Ovary (tissue), 9 donors: Measurements from ENCODE around the gene OSER1. TPM values are rescaled to one million over a fixed set of nuclear protein-coding genes. Genes with fewer than 3 reads are reported as not detected.

Experiments
- DNase-seq, 5 donors: peaks; one replicate each; pipeline ENCODE4 v3.0.0-alpha.2; 2019 to 2020
- H3K27ac ChIP-seq, 2 donors: fragments of 200-600 bp; one replicate each; pipeline versions ENCODE4 v1.5.1 to v1.8.0; 2019 to 2022
- H3K27me3 ChIP-seq: fragments of 200-600 bp; one replicate; pipeline ENCODE4 v1.8.0; 2022
- H3K36me3 ChIP-seq: fragments of 200-600 bp; sonication (generic); one replicate; pipeline ENCODE4 v1.5.1; 2019
- H3K4me1 ChIP-seq: one replicate; pipeline ENCODE4 v1.8.1; 2013; ENCODE audit warnings: mild to moderate bottlenecking, moderate library complexity; ENCODE audit not compliant: insufficient read depth
- H3K4me3 ChIP-seq: fragments of 200-600 bp; sonication (generic); one replicate; pipeline ENCODE4 v1.5.1; 2017
- H3K9me3 ChIP-seq, 2 donors: fragments of 200-600 bp in 1 of 2; sonication (generic) in 1 of 2; one replicate each; pipeline versions ENCODE4 v1.5.1 to v1.8.1; 2013 to 2019; ENCODE audit warnings: mild to moderate bottlenecking in 1 of 2, moderate library complexity in 1 of 2
- CTCF ChIP-seq, 3 donors: fragments of 450-650 bp in 2 of 3; fragments of 200-600 bp in 1 of 3; IDR thresholded peaks; one replicate each; pipeline versions ENCODE4 v1.5.1 to v1.8.0; 2016 to 2022; ENCODE audit warnings: antibody characterized with exemption in 3 of 3, mild to moderate bottlenecking in 1 of 3
- EP300 ChIP-seq: sonication (generic); formaldehyde crosslinking; IDR thresholded peaks from one replicate; pipeline ENCODE4 v1.6.1; 2017; ENCODE audit warnings: antibody characterized with exemption
- POLR2A ChIP-seq: fragments of 450-650 bp; IDR thresholded peaks from one replicate; pipeline ENCODE4 v1.6.1; 2017; ENCODE audit warnings: antibody characterized with exemption, mild to moderate bottlenecking, moderate library complexity
- WGBS, 3 donors: extraction: QIAGEN DNeasy Blood & Tissue Kit in 1 of 3; methylation state at CpG; one replicate each; pipeline versions ENCODE4 v1.1.5 to v1.1.7; 2013 to 2017; 5-methylcytosine and 5-hydroxymethylcytosine counted together
- intact Hi-C, 4 donors: fragments of 100-400 bp; cut with DNase I; formaldehyde crosslinking; loops; one replicate each; pipeline versions ENCODE4 v1.11.0 to v1.15.1; 2022 to 2023
- polyA plus RNA-seq, 2 donors: library from polyadenylated mRNA; stranded (reverse); fragments of 200-250 nt in 1 of 2; fragments of 350-450 nt in 1 of 2; fragmentation: Illumina TruSeq in 1 of 2; extraction: RNeasy Lipid Tissue Mini Kit (QIAGEN cat#74804) in 1 of 2; gene quantifications; one replicate each; pipeline ENCODE4 v1.2.3, GENCODE V29; 2013 to 2014
- total RNA-seq, 7 donors: library from RNA; depleted of rRNA in 2 of 7; stranded (reverse); fragments of >200 nt in 2 of 7; fragmentation: NEBNext Ultra II Directional in 3 of 7; extraction: Animal tissue kit (Norgen Biotek cat#: 25700) in 3 of 7; gene quantifications; one replicate each; pipeline versions ENCODE4 v1.1.0 to v1.2.4, GENCODE V29; 2016 to 2023
- donor health status: DM: no; HTN: no; CAD: no; lungs with moderate emphysema.
- donor health status: DM: no; HTN: no; CAD: no.
- donor health status: Bipolar disorder and iron deficiency.
- donor health status: DM: yes; HTN: yes; CAD: no.
- donor health status: DM: no; HTN: no; CAD: no.
- donor health status: DM: yes; HTN: yes; CAD: no.

The OSER1 gene
- total and polyA plus RNA-seq, 9 donors, result 27.7 to 55.3 (median 39.5) TPM

DNA sequence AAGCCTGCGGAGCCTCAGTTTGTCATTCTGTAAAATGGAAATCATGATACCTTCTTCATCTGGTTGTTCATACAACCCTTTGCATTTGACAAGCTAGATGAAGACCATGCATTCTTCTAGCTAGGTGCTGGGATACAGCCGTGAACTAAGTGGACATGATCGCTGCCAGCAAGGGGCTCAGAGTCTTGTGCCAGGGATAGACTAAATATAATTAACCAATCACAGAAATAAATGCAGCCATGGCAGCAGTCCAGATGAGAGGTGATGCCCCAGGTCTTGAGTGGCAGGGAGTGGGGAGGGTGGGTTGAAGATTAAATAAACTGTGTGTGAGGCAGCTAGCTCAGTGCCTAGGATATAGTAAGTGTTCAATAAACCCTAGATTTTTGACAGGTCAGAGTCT lies 42.8 kb downstream of the OSER1 start:
- no peak for TF ChIP-seq CTCF (IDR thresholded peaks at IDR 0.05)
- TF ChIP-seq EP300, result no peak
- no peak for TF ChIP-seq POLR2A
- 80 to 85% (median 84%) methylated on average over 3 of the region's 3 CpGs for WGBS, 3 donors
- Histone ChIP-seq H3K4me3 (no peak overlapping the region), H3K36me3 (no peaks in the 10 kb centered on the region), H3K27ac (no peak overlapping the region), H3K4me1 (no peaks in the 10 kb centered on the region), H3K9me3 (no peaks in the 10 kb centered on the region), H3K27me3 (no peaks in the 10 kb centered on the region)
- no peak for DNase-seq
- intact Hi-C loops, result no loop called here

DNA sequence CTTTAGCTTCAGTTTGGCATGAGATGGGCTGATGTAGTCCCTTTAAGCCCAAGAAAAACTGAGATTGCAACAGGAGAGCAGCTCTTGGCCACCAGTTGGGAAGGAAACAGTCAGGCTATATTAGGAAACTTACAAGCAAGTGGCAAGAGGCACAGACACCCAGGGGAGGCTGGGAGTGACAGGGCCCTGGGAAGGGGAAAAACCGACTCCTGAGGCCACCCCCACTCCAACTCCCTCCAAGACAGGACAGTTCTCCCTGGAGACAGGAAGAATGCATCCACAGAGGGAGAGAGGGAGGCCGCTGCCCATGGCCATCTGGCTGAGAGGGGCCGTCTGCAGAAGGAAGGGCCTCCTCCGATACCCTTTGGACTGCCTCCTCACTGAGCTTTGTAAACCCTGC lies 44.1 kb downstream of the OSER1 start:
- Histone ChIP-seq H3K36me3 (no peaks in the 10 kb centered on the region), H3K27ac (no peak overlapping the region), H3K4me1 (no peaks in the 10 kb centered on the region), H3K9me3 (no peaks in the 10 kb centered on the region), H3K27me3 (no peaks in the 10 kb centered on the region), H3K4me3 (no peak overlapping the region)
- DNase-seq, result no peak
- intact Hi-C loops, result no loop called here
- 23 to 38% (median 33%) methylated on average over 4 of the region's 4 CpGs for WGBS, 3 donors
- TF ChIP-seq EP300 (no peak), POLR2A (no peak), CTCF (IDR thresholded peaks at IDR 0.05) (no peak)

GRCh38 chr20:44166008-44166407 lies 44.6 kb downstream of the OSER1 start:
- WGBS, 3 donors, result 48 to 54% (median 50%) methylated on average over 4 of the region's 4 CpGs
- Histone ChIP-seq H3K27me3 (no peaks in the 10 kb centered on the region), H3K4me1 (no peaks in the 10 kb centered on the region), H3K4me3 (no peak overlapping the region), H3K9me3 (no peaks in the 10 kb centered on the region), H3K36me3 (no peaks in the 10 kb centered on the region), H3K27ac (no peak overlapping the region)
- intact Hi-C loops, result no loop called here
- no peak for DNase-seq
- TF ChIP-seq POLR2A (no peak), CTCF (IDR thresholded peaks at IDR 0.05) (no peak), EP300 (no peak)

- WGBS, 3 donors, result 54 to 70% (median 60%) methylated on average over 56 of the region's 56 CpGs
- no peaks in the 10 kb centered on the region for H3K27me3 ChIP-seq
- intact Hi-C loops, result no loop called here
- no peak for TF ChIP-seq EP300
- no peak for TF ChIP-seq POLR2A
- TF ChIP-seq CTCF (IDR thresholded peaks at IDR 0.05), result no peak
- no peaks in the 10 kb centered on the region for H3K9me3 ChIP-seq
- H3K27ac ChIP-seq, result no peak overlapping the region
- no peak overlapping the region for H3K4me3 ChIP-seq
- DNase-seq, result no peak
- no peaks in the 10 kb centered on the region for H3K36me3 ChIP-seq
- H3K4me1 ChIP-seq, result no peaks in the 10 kb centered on the region
Observed at GRCh38 chr20:44160133-44160532, 50.4 kb downstream of the OSER1 start.

GRCh38 chr20:44159711-44160110 lies 50.9 kb downstream of the OSER1 start:
- Histone ChIP-seq H3K27me3 (no peaks in the 10 kb centered on the region), H3K27ac (no peak overlapping the region), H3K4me1 (no peaks in the 10 kb centered on the region), H3K36me3 (no peaks in the 10 kb centered on the region), H3K4me3 (no peak overlapping the region), H3K9me3 (no peaks in the 10 kb centered on the region)
- TF ChIP-seq POLR2A, result no peak
- TF ChIP-seq CTCF (IDR thresholded peaks at IDR 0.05), result no peak
- TF ChIP-seq EP300, result no peak
- no peak for DNase-seq
- 71 to 86% (median 79%) methylated on average over 50 of the region's 50 CpGs for WGBS, 3 donors
- intact Hi-C loops, result no loop called here
